Sigmoid colon (tissue), 7 donors: ENCODE results near the gene NAT16. TPM values are rescaled to one million over a fixed set of nuclear protein-coding genes. Genes with fewer than 3 reads are reported as not detected.
A peak's percentile ranks its signal among the peaks of the same experiment; 100 is the strongest.

Source experiments
- DNase-seq: peaks from one replicate; pipeline ENCODE4 v3.0.0-alpha.2; 2019
- H3K27ac ChIP-seq, 4 donors: fragments of 200-600 bp; sonication (generic); one replicate each; pipeline ENCODE4 v1.5.1; 2016 to 2019; ENCODE audit warnings: mild to moderate bottlenecking in 1 of 4
- H3K27me3 ChIP-seq, 3 donors: fragments of 200-600 bp; sonication (generic); one replicate each; pipeline ENCODE4 v1.5.1; 2019; ENCODE audit warnings: mild to moderate bottlenecking in 1 of 3
- H3K36me3 ChIP-seq, 4 donors: fragments of 200-600 bp; sonication (generic); one replicate each; pipeline ENCODE4 v1.5.1; 2016 to 2019
- H3K4me1 ChIP-seq, 4 donors: fragments of 200-600 bp; sonication (generic); one replicate each; pipeline ENCODE4 v1.5.1; 2017 to 2019
- H3K4me3 ChIP-seq, 4 donors: fragments of 200-600 bp; sonication (generic); one replicate each; pipeline ENCODE4 v1.5.1; 2017 to 2019; ENCODE audit warnings: mild to moderate bottlenecking in 2 of 4, moderate library complexity in 1 of 4
- H3K9me3 ChIP-seq, 4 donors: fragments of 200-600 bp in 3 of 4; sonication (generic) in 3 of 4; one replicate each; pipeline versions ENCODE4 v1.5.1 to v1.6.1; 2013 to 2019
- CTCF ChIP-seq, 4 experiments: fragments of 450-650 bp in 3 of 4; fragments of 200-600 bp in 1 of 4; IDR thresholded peaks; one replicate each; pipeline ENCODE4 v1.5.1; 2016 to 2019; ENCODE audit warnings: antibody characterized with exemption in 4 of 4, mild to moderate bottlenecking in 3 of 4, moderate library complexity in 2 of 4
- EP300 ChIP-seq, 4 donors: sonication (generic); formaldehyde crosslinking; IDR thresholded peaks; one replicate each; pipeline ENCODE4 v1.6.1; 2017; ENCODE audit warnings: antibody characterized with exemption in 4 of 4
- POLR2A ChIP-seq, 2 donors: fragments of 450-650 bp; IDR thresholded peaks; one replicate each; pipeline ENCODE4 v1.6.1; 2016; ENCODE audit warnings: antibody characterized with exemption in 2 of 2, mild to moderate bottlenecking in 2 of 2, moderate library complexity in 2 of 2
- POLR2AphosphoS5 ChIP-seq, 4 donors: sonication (generic); formaldehyde crosslinking; IDR thresholded peaks; one replicate each; pipeline ENCODE4 v1.6.1; 2017; ENCODE audit warnings: antibody characterized with exemption in 4 of 4
- WGBS, 2 donors: extraction: QIAGEN DNeasy Blood & Tissue Kit; methylation state at CpG; one replicate each; pipeline ENCODE4 v1.1.7; 2013; 5-methylcytosine and 5-hydroxymethylcytosine counted together
- intact Hi-C: fragments of 100-400 bp; cut with DNase I; formaldehyde crosslinking; loops from one replicate; pipeline ENCODE4 v1.15.1; 2023
- polyA plus RNA-seq, 3 donors: library from polyadenylated mRNA; stranded (reverse); fragments of 200-250 nt; gene quantifications; one replicate each; pipeline ENCODE4 v1.2.3, GENCODE V29; 2013
- total RNA-seq, 4 donors: library from RNA; depleted of rRNA; stranded (reverse); fragments of >200 nt; gene quantifications; one replicate each; pipeline ENCODE4 v1.1.0, GENCODE V29; 2016
- donor health status: healthy with polysubstance abuse.
- donor health status: Bipolar disorder and iron deficiency.
- donor health status: healthy.

The NAT16 gene
- total and polyA plus RNA-seq, 7 donors = 0.23 TPM; not detected in 6

- peak overlapping the region; percentile 73 to 97 (median 89) for H3K4me3 ChIP-seq
- H3K27me3 ChIP-seq = no peaks in the 10 kb centered on the region
- no peaks in the 10 kb centered on the region for H3K9me3 ChIP-seq
- no peak for DNase-seq
- H3K27ac ChIP-seq = peak overlapping the region; percentile 90 to 94 (median 93)
- 1 to 2% methylated on average over 34 of the region's 34 CpGs for WGBS, 2 donors
- intact Hi-C loops = loop anchor here (10.0 kb wide), 1 partner anchor 68 kb away; no protein-coding TSS in a partner anchor
- H3K36me3 ChIP-seq = peaks cover 4 to 39% (median 24%) of the 10 kb centered on the region in 4 donors
- H3K4me1 ChIP-seq = peaks cover 0 to 49% (median 36%) of the 10 kb centered on the region in 4 donors
- TF ChIP-seq POLR2AphosphoS5 (IDR thresholded peaks at IDR 0.05) = no peak
These were observed 36.8 kb upstream of the NAT16 start for GRCh38 chr7:101216860-101217387.

- TF ChIP-seq POLR2A (IDR thresholded peaks at IDR 0.05) (no peak), POLR2AphosphoS5 (IDR thresholded peaks at IDR 0.05) (no peak), CTCF (IDR thresholded peaks at IDR 0.05) (no peak), EP300 (IDR thresholded peaks at IDR 0.05) (no peak)
- Histone ChIP-seq H3K27ac (peak overlapping the region in 3 of 4 donors; percentile 90 to 94 (median 93)), H3K36me3 (peaks cover 4 to 46% (median 31%) of the 10 kb centered on the region in 4 donors), H3K27me3 (no peaks in the 10 kb centered on the region), H3K4me1 (peaks cover 0 to 49% (median 36%) of the 10 kb centered on the region in 4 donors), H3K9me3 (no peaks in the 10 kb centered on the region), H3K4me3 (peak overlapping the region; percentile 73 to 97 (median 89))
- peak; percentile 65 for DNase-seq
- intact Hi-C loops = loop anchor here (10.0 kb wide), 1 partner anchor 69 kb away; no protein-coding TSS in a partner anchor
- WGBS, 2 donors = 69 to 70% methylated on average over 31 of the region's 31 CpGs
These were observed 36.1 kb upstream of the NAT16 start for GRCh38 chr7:101216001-101216859.

- Histone ChIP-seq H3K9me3 (no peaks in the 10 kb centered on the region), H3K27ac (no peak overlapping the region), H3K36me3 (peaks cover 18 to 88% (median 54%) of the 10 kb centered on the region in 4 donors), H3K27me3 (no peaks in the 10 kb centered on the region), H3K4me1 (peaks cover 0 to 26% (median 20%) of the 10 kb centered on the region in 4 donors), H3K4me3 (no peak overlapping the region)
- TF ChIP-seq CTCF (IDR thresholded peaks at IDR 0.05) (no peak), POLR2A (IDR thresholded peaks at IDR 0.05) (no peak)
- DNase-seq = no peak
- intact Hi-C loops = loop anchor here (10.0 kb wide), 1 partner anchor 73 kb away; no protein-coding TSS in a partner anchor
- 94 to 96% methylated on average over 8 of the region's 8 CpGs for WGBS, 2 donors
These were observed 31.9 kb upstream of the NAT16 start for GRCh38 chr7:101212014-101212413.

- WGBS, 2 donors = 97 to 98% methylated on average over 24 of the region's 24 CpGs
- H3K4me1 ChIP-seq = peaks cover 0 to 21% (median 16%) of the 10 kb centered on the region in 4 donors
- no peaks in the 10 kb centered on the region for H3K27me3 ChIP-seq
- H3K4me3 ChIP-seq = no peak overlapping the region
- TF ChIP-seq CTCF (IDR thresholded peaks at IDR 0.05) (no peak), POLR2A (IDR thresholded peaks at IDR 0.05) (no peak), EP300 (IDR thresholded peaks at IDR 0.05) (no peak), POLR2AphosphoS5 (IDR thresholded peaks at IDR 0.05) (no peak)
- no peak for DNase-seq
- intact Hi-C loops = loop anchor here (10.0 kb wide), 1 partner anchor 73 kb away; no protein-coding TSS in a partner anchor
- no peak overlapping the region for H3K27ac ChIP-seq
- H3K9me3 ChIP-seq = no peaks in the 10 kb centered on the region
- peaks cover 18 to 93% (median 54%) of the 10 kb centered on the region in 4 donors for H3K36me3 ChIP-seq
These were observed 31.4 kb upstream of the NAT16 start for GRCh38 chr7:101211501-101211900.

GRCh38 chr7:101210143-101210542 is 30.1 kb upstream of the NAT16 start:
- peaks cover 0 to 7% (median 5%) of the 10 kb centered on the region in 4 donors for H3K4me1 ChIP-seq
- no peaks in the 10 kb centered on the region for H3K27me3 ChIP-seq
- no peak overlapping the region for H3K4me3 ChIP-seq
- H3K27ac ChIP-seq = no peak overlapping the region
- WGBS, 2 donors = 93 to 95% methylated on average over 19 of the region's 19 CpGs
- peaks cover 18 to 93% (median 51%) of the 10 kb centered on the region in 4 donors for H3K36me3 ChIP-seq
- TF ChIP-seq CTCF (IDR thresholded peaks at IDR 0.05) = no peak
- TF ChIP-seq EP300 (IDR thresholded peaks at IDR 0.05) = no peak
- TF ChIP-seq POLR2AphosphoS5 (IDR thresholded peaks at IDR 0.05) = no peak
- no peak for TF ChIP-seq POLR2A (IDR thresholded peaks at IDR 0.05)
- intact Hi-C loops = loop anchor here (10.0 kb wide), 1 partner anchor 75 kb away; no protein-coding TSS in a partner anchor
- no peak for DNase-seq
- H3K9me3 ChIP-seq = no peaks in the 10 kb centered on the region
